A673 (cell line): ENCODE results near the gene CRISPLD2.

Experiments used
- EZH2 ChIP-seq: fragments of 200-600 bp; sonication (generic); IDR thresholded peaks from 2 replicates; pipeline ENCODE4 v1.6.1; 2017; ENCODE audit warnings: borderline replicate concordance, low read depth, mild to moderate bottlenecking, mixed read lengths, antibody characterized with exemption, low read length; ENCODE audit not compliant: poor library complexity, severe bottlenecking
- TF ChIP-seq, protein P1 (sequence below): fragments of 300-800, 200-600 bp; sonication (generic); conservative IDR thresholded peaks from 2 replicates; pipeline ENCODE4 v1.5.1; 2017; ENCODE audit warnings: low read depth, mild to moderate bottlenecking, antibody characterized with exemption, low read length, moderate library complexity, mixed read lengths

DNA sequence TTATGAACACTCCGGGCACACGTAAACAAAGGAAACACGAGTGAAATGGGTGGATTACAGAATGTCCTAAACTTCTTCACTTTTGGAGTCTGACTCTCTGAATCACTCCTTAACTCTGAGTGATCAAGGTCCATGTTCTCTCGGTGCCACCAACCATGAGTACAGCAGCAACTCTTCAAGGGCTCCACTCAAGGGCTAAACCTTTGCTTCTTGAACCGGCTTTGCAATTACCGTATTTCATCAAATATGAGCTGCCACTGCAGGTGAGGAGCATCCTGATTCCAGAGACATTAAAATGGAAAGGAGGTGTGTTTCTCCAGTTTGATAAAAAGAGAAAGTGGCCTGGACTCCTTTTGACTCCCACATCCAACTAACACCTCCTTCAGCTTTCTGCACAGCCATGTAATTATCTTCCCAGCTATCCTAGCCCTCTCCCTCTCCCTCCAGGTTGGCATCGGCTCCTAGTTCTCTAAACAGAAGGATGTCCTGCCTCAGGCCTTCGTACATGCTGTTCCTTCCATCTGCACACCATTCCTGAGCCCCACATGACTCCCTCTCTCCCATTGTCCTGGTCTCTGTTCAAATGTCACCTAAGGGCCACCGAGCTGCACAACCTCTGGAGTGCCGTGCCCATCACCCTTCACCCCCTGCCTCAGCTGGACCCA lies 130.1 kb downstream of the CRISPLD2 start:
- TF ChIP-seq EZH2: no peak
- TF ChIP-seq, protein P1, sequence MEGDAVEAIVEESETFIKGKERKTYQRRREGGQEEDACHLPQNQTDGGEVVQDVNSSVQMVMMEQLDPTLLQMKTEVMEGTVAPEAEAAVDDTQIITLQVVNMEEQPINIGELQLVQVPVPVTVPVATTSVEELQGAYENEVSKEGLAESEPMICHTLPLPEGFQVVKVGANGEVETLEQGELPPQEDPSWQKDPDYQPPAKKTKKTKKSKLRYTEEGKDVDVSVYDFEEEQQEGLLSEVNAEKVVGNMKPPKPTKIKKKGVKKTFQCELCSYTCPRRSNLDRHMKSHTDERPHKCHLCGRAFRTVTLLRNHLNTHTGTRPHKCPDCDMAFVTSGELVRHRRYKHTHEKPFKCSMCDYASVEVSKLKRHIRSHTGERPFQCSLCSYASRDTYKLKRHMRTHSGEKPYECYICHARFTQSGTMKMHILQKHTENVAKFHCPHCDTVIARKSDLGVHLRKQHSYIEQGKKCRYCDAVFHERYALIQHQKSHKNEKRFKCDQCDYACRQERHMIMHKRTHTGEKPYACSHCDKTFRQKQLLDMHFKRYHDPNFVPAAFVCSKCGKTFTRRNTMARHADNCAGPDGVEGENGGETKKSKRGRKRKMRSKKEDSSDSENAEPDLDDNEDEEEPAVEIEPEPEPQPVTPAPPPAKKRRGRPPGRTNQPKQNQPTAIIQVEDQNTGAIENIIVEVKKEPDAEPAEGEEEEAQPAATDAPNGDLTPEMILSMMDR: no peak
